GM12892 (cell line): ENCODE measurements around the gene ZNF407.
"Not testable (repeated sequence)": the region's sequence is repeated elsewhere in the genome, so short reads cannot be mapped to it uniquely, and the experiment has no call there.

Source experiments
- DNase-seq: peaks from one replicate; pipeline ENCODE4 v3.0.0; 2011; ENCODE audit not compliant: insufficient read length
- FAIRE-seq: peaks from 2 replicates; lab custom pipeline; 2011; peaks lifted over from hg19 to GRCh38; lab: Jason Lieb, UNC
- POLR2A ChIP-seq: IDR thresholded peaks from 2 replicates; pipeline ENCODE4 v1.6.1; 2011; ENCODE audit warnings: low read depth, low read length, control low read depth
- POLR2AphosphoS5 ChIP-seq: IDR thresholded peaks from 2 replicates; pipeline ENCODE4 v1.6.1; 2011; ENCODE audit warnings: low read depth, low read length, control low read depth
- TAF1 ChIP-seq: IDR thresholded peaks from 2 replicates; pipeline ENCODE4 v1.6.1; 2011; ENCODE audit warnings: low read depth, mild to moderate bottlenecking, control low read depth, low read length, borderline replicate concordance

The ZNF407 gene

GRCh38 chr18:75087119-75088020 is 489.7 kb downstream of the ZNF407 start:
- TF ChIP-seq TAF1 = no peak
- no peak for TF ChIP-seq POLR2AphosphoS5
- no peak for TF ChIP-seq POLR2A
- no peak for FAIRE-seq
- no peak for DNase-seq

DNA sequence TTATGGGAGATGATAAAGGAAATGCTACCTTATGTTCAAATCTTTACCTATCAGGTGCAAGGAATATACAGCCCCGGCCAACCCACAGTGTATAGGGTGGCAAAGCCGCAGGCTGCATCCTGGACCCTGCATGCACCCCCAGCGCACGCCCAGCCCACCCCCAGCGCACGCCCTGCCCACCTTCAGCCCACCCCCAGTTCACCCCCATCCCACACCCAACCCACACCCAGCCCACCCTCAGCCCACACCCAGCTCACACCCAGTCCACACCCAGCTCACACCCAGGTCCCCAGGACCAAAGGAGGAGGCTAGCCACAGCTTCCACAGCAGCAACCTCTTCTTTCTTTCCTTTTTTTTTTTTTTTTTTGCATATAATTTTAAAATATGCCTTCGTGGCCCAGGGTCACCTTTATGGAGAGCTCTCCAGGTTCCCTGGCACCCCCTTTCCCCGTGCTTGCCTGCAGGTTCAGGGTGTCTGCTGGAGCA is 490.4 kb downstream of the ZNF407 start:
- DNase-seq (no peak), FAIRE-seq (no peak)
- no peak for TF ChIP-seq TAF1
- no peak for TF ChIP-seq POLR2AphosphoS5
- TF ChIP-seq POLR2A = no peak

- FAIRE-seq (no peak), DNase-seq (no peak)
- TF ChIP-seq TAF1 = no peak
- no peak for TF ChIP-seq POLR2A
- TF ChIP-seq POLR2AphosphoS5 = no peak
Observed at GRCh38 chr18:75088622-75089211, 491.0 kb downstream of the ZNF407 start.

GRCh38 chr18:75089748-75090327 is 492.2 kb downstream of the ZNF407 start:
- FAIRE-seq (no peak), DNase-seq (no peak)
- TF ChIP-seq POLR2AphosphoS5 (no peak), TAF1 (no peak), POLR2A (no peak)

DNA sequence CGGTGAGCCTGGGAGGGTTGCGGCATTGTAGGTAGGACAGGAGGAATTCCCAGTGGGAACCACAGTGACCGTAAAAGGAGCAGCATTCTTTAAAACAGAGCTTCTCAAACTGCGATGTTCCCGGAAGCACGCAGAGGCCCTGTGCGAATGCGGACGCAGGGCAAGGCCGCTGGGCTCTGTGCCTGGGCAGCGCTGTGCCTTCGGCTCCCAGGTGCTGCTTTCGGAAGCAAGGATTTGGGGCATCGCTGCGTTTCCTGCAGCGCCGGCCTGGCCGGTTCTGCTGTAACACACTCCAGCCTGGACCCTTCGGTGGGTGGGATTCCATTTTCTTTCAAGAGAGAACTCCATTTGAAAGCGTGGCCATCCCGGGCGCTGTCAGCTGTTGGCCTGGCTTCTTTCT is 492.7 kb downstream of the ZNF407 start:
- FAIRE-seq (no peak), DNase-seq (no peak)
- TF ChIP-seq POLR2AphosphoS5 (no peak), TAF1 (no peak), POLR2A (no peak)

DNA sequence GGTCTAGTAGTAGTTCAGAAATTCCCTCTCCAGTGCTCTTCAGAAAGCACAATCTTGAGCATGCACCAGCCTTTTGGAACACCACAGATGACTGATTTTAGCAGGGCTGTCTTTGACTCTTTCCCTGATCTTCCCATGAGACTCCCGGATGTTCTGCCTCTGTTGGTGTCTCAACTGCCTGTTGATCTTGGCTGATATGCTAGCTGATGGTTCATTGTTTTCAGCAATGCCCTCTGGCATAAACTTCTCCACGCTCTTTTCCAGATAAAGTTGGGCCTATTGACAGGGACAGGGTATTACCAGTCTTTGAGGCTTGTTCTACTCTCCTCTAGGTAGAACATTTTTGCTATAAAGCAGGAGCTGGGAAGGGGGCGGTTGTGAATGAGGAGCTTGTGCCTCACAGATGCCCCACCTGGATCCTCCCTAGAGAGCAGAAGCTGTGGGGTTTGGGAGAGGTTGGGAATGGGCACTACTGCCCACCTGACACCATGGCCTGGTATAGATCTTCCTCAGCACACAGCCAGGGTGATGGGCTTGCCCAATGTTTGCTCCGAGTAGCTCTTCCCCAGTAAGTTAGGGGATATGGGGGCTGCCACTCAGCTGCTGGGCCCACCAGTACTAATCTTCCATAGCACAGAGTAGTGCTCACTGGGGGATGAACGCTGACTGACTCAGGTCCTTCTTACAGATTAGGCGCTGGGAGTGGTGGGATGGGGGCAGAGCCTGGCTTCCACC is 500.0 kb downstream of the ZNF407 start:
- TF ChIP-seq POLR2A (no peak), TAF1 (no peak), POLR2AphosphoS5 (no peak)
- no peak for FAIRE-seq
- DNase-seq = no peak

- FAIRE-seq (no peak), DNase-seq (no peak)
- TF ChIP-seq TAF1 = no peak
- TF ChIP-seq POLR2A = no peak
- TF ChIP-seq POLR2AphosphoS5 = no peak
Observed at GRCh38 chr18:75100832-75101630, 503.4 kb downstream of the ZNF407 start.

- DNase-seq = no peak
- no peak for FAIRE-seq
- TF ChIP-seq POLR2A = no peak
- no peak for TF ChIP-seq POLR2AphosphoS5
- TF ChIP-seq TAF1 = no peak
Observed at GRCh38 chr18:75101916-75102315, 504.2 kb downstream of the ZNF407 start.

GRCh38 chr18:75104029-75104428 is 506.4 kb downstream of the ZNF407 start:
- not testable (repeated sequence) for FAIRE-seq, DNase-seq

DNA sequence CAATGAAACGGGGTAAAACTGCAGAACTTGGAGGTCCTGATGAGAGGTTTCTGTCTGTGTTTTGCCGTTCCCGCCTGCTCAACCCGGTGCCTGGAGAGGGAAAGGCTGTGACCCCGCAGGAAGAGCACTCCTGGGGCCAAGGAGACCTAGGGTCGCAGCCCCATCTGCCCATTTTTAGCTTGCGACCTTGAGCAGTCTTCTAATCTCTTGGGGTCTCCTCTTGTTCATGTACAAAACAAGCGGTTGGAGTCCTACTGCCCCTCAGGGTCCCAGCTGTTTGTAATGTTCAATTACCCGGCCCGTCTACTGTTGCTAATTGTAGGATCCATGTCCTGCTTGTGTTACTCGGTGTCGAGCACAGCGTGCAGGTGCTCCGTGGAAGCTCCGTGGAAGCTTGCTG is 506.8 kb downstream of the ZNF407 start:
- TF ChIP-seq POLR2A (no peak), POLR2AphosphoS5 (no peak), TAF1 (no peak)
- DNase-seq (no peak), FAIRE-seq (no peak)

DNA sequence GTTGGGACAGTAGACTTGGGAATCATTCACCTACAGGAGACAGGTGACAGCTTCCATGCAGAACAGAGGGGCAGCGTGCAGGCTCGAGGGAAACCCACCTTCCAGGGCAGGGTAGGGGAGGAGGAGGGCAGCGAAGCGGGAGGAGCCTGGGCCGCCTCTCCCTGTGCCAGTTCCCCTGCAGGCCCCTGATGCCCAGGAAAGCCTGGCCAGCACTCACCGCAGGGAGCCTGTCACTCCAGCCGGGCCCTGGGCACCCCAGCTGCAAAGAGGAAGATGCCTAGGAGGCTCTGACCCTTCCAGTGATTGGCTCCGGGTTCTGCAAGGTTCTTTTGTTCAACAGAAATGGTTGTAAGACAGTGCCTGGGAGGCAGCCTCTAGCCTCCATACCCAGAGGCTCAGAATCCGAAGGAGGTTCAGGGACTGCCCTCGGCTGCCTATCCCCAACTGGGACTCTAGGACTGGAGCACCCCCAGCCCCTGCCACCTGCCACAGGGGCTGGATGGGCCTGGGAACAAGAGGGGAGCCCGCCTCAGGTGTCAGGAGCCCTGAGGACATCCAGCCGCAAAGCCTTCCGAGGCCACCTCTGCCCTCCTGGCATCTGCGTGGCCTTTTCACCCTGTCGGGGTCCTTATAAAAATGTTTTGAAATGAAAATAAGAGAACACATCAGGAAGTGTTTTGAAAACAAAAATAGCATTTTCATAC is 508.0 kb downstream of the ZNF407 start:
- DNase-seq (no peak), FAIRE-seq (no peak)
- TF ChIP-seq POLR2A = no peak
- TF ChIP-seq POLR2AphosphoS5 = no peak
- no peak for TF ChIP-seq TAF1
